GM23248 (cell line): ENCODE results near the gene THPO. TPM values are rescaled to one million over a fixed set of nuclear protein-coding genes. Genes with fewer than 3 reads are reported as not detected.

Source experiments
- DNase-seq: peaks from one replicate; pipeline ENCODE4 v3.0.0-alpha.2; 2015
- H2AFZ ChIP-seq: fragments of 200-600 bp; sonication (generic); 2 replicates; pipeline ENCODE4 v1.6.1; 2016; ENCODE audit warnings: antibody characterized with exemption
- H3F3A ChIP-seq: fragments of 200-600 bp; sonication (generic); 2 replicates; pipeline ENCODE4 v1.6.1; 2016; ENCODE audit warnings: mild to moderate bottlenecking, antibody characterized with exemption, mixed run types; ENCODE audit not compliant: insufficient read depth
- H3K27ac ChIP-seq: fragments of 200-600 bp; sonication (generic); 2 replicates; pipeline ENCODE4 v1.5.1; 2016; ENCODE audit warnings: mild to moderate bottlenecking
- H3K27me3 ChIP-seq: fragments of 200-600 bp; sonication (generic); replicated peaks from 2 replicates; pipeline ENCODE4 v1.6.1; 2016; ENCODE audit warnings: mild to moderate bottlenecking; ENCODE audit not compliant: insufficient read depth
- H3K36me3 ChIP-seq: fragments of 200-600 bp; sonication (generic); 2 replicates; pipeline ENCODE4 v1.6.1; 2016; ENCODE audit warnings: low read depth, mild to moderate bottlenecking
- H3K4me1 ChIP-seq: fragments of 200-600 bp; sonication (generic); 2 replicates; pipeline ENCODE4 v1.6.1; 2016; ENCODE audit warnings: mild to moderate bottlenecking; ENCODE audit not compliant: insufficient read depth
- H3K4me2 ChIP-seq: fragments of 200-600 bp; sonication (generic); one replicate; pipeline ENCODE4 v1.6.1; 2016; ENCODE audit warnings: mild to moderate bottlenecking; ENCODE audit not compliant: unreplicated experiment
- H3K4me3 ChIP-seq: fragments of 200-600 bp; sonication (generic); 2 replicates; pipeline ENCODE4 v1.5.1; 2016; ENCODE audit warnings: mild to moderate bottlenecking
- H3K79me2 ChIP-seq: fragments of 200-600 bp; sonication (generic); 2 replicates; pipeline ENCODE4 v1.6.1; 2016; ENCODE audit warnings: mild to moderate bottlenecking; ENCODE audit not compliant: insufficient read depth
- H3K9ac ChIP-seq: fragments of 200-600 bp; sonication (generic); 2 replicates; pipeline ENCODE4 v1.6.1; 2016; ENCODE audit warnings: mild to moderate bottlenecking
- H3K9me2 ChIP-seq: fragments of 200-600 bp; sonication (generic); 2 replicates; pipeline ENCODE4 v1.6.1; 2016; ENCODE audit warnings: mixed run types, mild to moderate bottlenecking, moderate library complexity; ENCODE audit not compliant: insufficient read depth
- H3K9me3 ChIP-seq: fragments of 200-600 bp; sonication (generic); one replicate; pipeline ENCODE4 v1.6.1; 2017; ENCODE audit warnings: low read depth
- H4K20me1 ChIP-seq: fragments of 200-600 bp; sonication (generic); 2 replicates; pipeline ENCODE4 v1.6.0; 2016; ENCODE audit not compliant: insufficient read depth
- EZH2 ChIP-seq: fragments of 200-600 bp; sonication (generic); IDR thresholded peaks from 2 replicates; pipeline ENCODE4 v1.6.1; 2018; ENCODE audit warnings: antibody characterized with exemption, mild to moderate bottlenecking; ENCODE audit not compliant: insufficient read depth, poor library complexity, severe bottlenecking
- EZH2phosphoT487 ChIP-seq: fragments of 200-600 bp; sonication (generic); IDR thresholded peaks from 2 replicates; pipeline ENCODE4 v1.6.1; 2018; ENCODE audit warnings: antibody characterized with exemption, moderate library complexity, mild to moderate bottlenecking, low read depth; ENCODE audit not compliant: insufficient read depth
- WGBS, 2 experiments: methylation state at CpG; one replicate each; pipeline ENCODE4 v1.1.6; 2015 to 2017; ENCODE audit warnings: low lambda C conversion rate in 2 of 2, low coverage in 1 of 2; ENCODE audit errors: missing lambda C conversion rate in 2 of 2; 5-methylcytosine and 5-hydroxymethylcytosine counted together
- in situ Hi-C: fragments of 300-500 bp; cut with MboI; formaldehyde crosslinking; loops from 2 replicates; pipeline ENCODE4 v1.15.0; 2020
- polyA plus RNA-seq: library from polyadenylated mRNA; unstranded; fragments of >200 nt; fragmentation: Nextera tagmentation; extraction: Ambion mirVana; gene quantifications from 2 replicates; pipeline ENCODE4 v1.2.1, GENCODE V29; 2016
- total RNA-seq: library from RNA; depleted of rRNA; stranded (reverse); fragments of >200 nt; shearing (Covaris generic); gene quantifications from 2 replicates; pipeline ENCODE4 v1.2.3, GENCODE V29; 2014

Gene THPO
- total and polyA plus RNA-seq, 2 experiments from 2014 or later = not detected

DNA sequence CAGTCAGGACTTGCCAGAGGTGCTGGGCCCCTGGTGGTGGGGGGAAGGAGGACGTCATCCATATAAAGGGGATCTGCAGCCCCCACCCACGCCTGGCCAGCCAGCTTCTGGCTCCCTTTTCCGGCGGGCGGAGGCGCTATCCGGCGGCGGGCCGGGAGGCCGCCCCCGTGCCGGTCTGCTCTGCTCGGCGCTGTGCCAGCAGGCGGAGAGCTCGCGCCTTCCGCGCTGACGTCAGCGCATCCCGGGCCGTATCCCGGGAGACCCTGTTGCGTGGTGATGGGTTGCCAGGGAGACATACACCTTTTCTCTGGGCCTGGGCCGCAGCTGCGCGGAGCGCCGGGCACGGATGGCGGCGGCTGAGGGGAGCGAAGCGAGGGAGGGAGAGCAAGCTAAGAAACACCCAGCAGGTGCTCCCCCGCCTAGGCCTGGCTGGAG lies 39.5 kb downstream of the THPO start:
- Histone ChIP-seq H3F3A (peaks cover 41% of the 10 kb centered on the region), H4K20me1 (no peaks in the 10 kb centered on the region), H3K9ac (no peak overlapping the region), H3K4me1 (peaks cover 55% of the 10 kb centered on the region), H2AFZ (no peak overlapping the region), H3K79me2 (peaks cover 47% of the 10 kb centered on the region), H3K4me2 (peak overlapping the region; percentile 13), H3K4me3 (no peak overlapping the region), H3K9me3 (no peaks in the 10 kb centered on the region), H3K27ac (peak overlapping the region; percentile 94), H3K27me3 (no peaks in the 10 kb centered on the region), H3K36me3 (peaks cover 11% of the 10 kb centered on the region; the same call in 1 of the 2 replicates), H3K9me2 (no peaks in the 10 kb centered on the region)
- TF ChIP-seq EZH2 (no peak), EZH2phosphoT487 (no peak)
- DNase-seq = peak; percentile 54
- in situ Hi-C loops = no loop called here
- WGBS, 2 experiments = 34 to 36% methylated on average over 35 to 36 of the region's 37 CpGs

- H3K4me1 ChIP-seq = peaks cover 61% of the 10 kb centered on the region
- 68 to 69% methylated on average over 7 of the region's 7 CpGs for WGBS, 2 experiments
- H2AFZ ChIP-seq = no peak overlapping the region
- peaks cover 52% of the 10 kb centered on the region for H3K79me2 ChIP-seq
- DNase-seq = no peak
- peak overlapping the region; percentile 94 for H3K27ac ChIP-seq
- no peaks in the 10 kb centered on the region for H3K9me2 ChIP-seq
- no peak for TF ChIP-seq EZH2
- no peak for TF ChIP-seq EZH2phosphoT487
- no peaks in the 10 kb centered on the region for H4K20me1 ChIP-seq
- H3K36me3 ChIP-seq = peaks cover 16% of the 10 kb centered on the region
- peak overlapping the region; percentile 13 for H3K4me2 ChIP-seq
- H3K4me3 ChIP-seq = no peak overlapping the region
- peak overlapping the region; percentile 88; the same call in 1 of the 2 replicates for H3K9ac ChIP-seq
- H3F3A ChIP-seq = peaks cover 47% of the 10 kb centered on the region
- in situ Hi-C loops = no loop called here
- no peaks in the 10 kb centered on the region for H3K9me3 ChIP-seq
- no peaks in the 10 kb centered on the region for H3K27me3 ChIP-seq
Observed at GRCh38 chr3:184337981-184338380, 40.0 kb downstream of the THPO start.

GRCh38 chr3:184337399-184337714 lies 40.6 kb downstream of the THPO start, which contains the start of gene FAM131A:
Gene FAM131A, plus strand, starts transcription at chr3:184337600. Its CDS starts 31 bp downstream, at chr3:184337631.
- in situ Hi-C loops = no loop called here
- peaks cover 58% of the 10 kb centered on the region for H3K79me2 ChIP-seq
- H3K4me2 ChIP-seq = peak within 1 kb of the TSS; percentile 82
- peak within 1 kb of the TSS; percentile 72 for H3K4me3 ChIP-seq
- H3F3A ChIP-seq = peaks cover 53% of the 10 kb centered on the region
- no peaks in the 10 kb centered on the region for H3K9me2 ChIP-seq
- H3K36me3 ChIP-seq = peaks cover 20% of the 10 kb centered on the region
- peaks cover 67% of the 10 kb centered on the region for H3K4me1 ChIP-seq
- no peak for TF ChIP-seq EZH2
- peak within 1 kb of the TSS; percentile 88 for H3K9ac ChIP-seq
- H2AFZ ChIP-seq = peak within 1 kb of the TSS; percentile 8; the same call in 1 of the 2 replicates
- peak within 1 kb of the TSS; percentile 94 for H3K27ac ChIP-seq
- WGBS, 2 experiments = 26 to 28% methylated on average over 6 of the region's 6 CpGs
- H3K27me3 ChIP-seq = no peaks in the 10 kb centered on the region
- DNase-seq = peak; percentile 58
- no peaks in the 10 kb centered on the region for H3K9me3 ChIP-seq
- H4K20me1 ChIP-seq = no peaks in the 10 kb centered on the region

DNA sequence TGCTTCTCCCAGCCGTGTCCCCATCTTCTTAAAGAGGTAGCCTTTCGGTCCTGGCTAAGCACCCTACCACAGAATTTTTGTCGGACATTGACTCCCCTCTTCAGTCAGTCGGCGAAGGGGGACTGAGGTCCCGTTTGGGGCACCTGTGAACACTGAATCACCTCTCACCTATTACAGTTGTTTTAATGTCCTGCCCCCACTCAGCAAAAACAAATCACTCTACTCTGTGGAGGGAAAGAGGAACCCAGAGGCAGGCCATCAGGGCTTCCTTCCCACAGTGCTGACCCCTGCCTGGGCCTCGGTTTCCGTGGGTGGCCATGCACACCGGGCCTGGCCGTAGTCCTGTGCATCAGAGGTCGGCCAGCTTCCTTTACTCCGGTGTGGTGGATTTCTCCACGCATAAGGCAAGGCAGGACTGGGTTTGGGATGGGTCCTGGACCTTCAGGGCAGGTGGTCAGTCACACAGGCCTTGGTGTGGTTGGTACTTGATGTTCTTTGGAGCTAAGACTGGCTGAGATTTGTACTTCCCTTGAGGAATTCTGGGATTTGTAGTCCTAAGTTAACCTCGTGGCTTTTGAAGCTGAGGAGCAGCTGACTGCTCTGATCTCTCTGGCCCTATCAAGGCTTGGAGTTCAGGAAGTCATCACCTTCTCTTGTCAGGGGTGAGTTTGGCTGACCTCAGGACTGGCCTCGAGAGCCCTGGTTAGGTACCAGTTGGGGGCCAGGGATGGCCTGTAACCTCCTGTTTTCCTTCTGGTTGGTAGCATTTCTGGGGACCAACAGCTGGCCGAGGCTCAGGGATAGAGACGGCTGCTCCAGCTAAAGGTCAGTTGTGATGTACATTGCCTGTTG lies 41.2 kb downstream of the THPO start:
- peak overlapping the region; percentile 82 for H3K4me2 ChIP-seq
- no peaks in the 10 kb centered on the region for H3K27me3 ChIP-seq
- H3K36me3 ChIP-seq = peaks cover 26% of the 10 kb centered on the region
- H2AFZ ChIP-seq = peak overlapping the region; percentile 8; the same call in 1 of the 2 replicates
- no peaks in the 10 kb centered on the region for H3K9me3 ChIP-seq
- H3K79me2 ChIP-seq = peaks cover 64% of the 10 kb centered on the region
- peak overlapping the region; percentile 88 for H3K9ac ChIP-seq
- peaks cover 59% of the 10 kb centered on the region for H3F3A ChIP-seq
- TF ChIP-seq EZH2phosphoT487 = no peak
- H3K27ac ChIP-seq = peak overlapping the region; percentile 94
- peaks cover 5% of the 10 kb centered on the region; the same call in 1 of the 2 replicates for H4K20me1 ChIP-seq
- 6 to 10% methylated on average over 17 of the region's 17 CpGs for WGBS, 2 experiments
- H3K4me3 ChIP-seq = peak overlapping the region; percentile 72
- peaks cover 73% of the 10 kb centered on the region for H3K4me1 ChIP-seq
- H3K9me2 ChIP-seq = no peaks in the 10 kb centered on the region
- in situ Hi-C loops = no loop called here
- DNase-seq = peak; percentile 78
